PC-9 (cell line): Measurements from ENCODE around the gene ZIC4. TPM values are rescaled to one million over a fixed set of nuclear protein-coding genes. Genes with fewer than 3 reads are reported as not detected.

Experiments used
- BruUV-seq: library from RNA; stranded (reverse); fragments of 400-500 nt; replicated peaks from 2 replicates; lab custom pipeline; 2021; lab: Mats Ljungman, UMichigan
- CTCF ChIA-PET: fragments of 300-600 bp; sonication (Branson Sonifier 250); formaldehyde crosslinking; loops from one replicate; lab custom pipeline; 2022; ENCODE audit warnings: antibody characterized with exemption; lab: Charles Lee
- POLR2A ChIA-PET: fragments of 300-600 bp; sonication (Branson Sonifier 250); formaldehyde crosslinking; loops from one replicate; lab custom pipeline; 2022; ENCODE audit warnings: antibody characterized with exemption; ENCODE audit not compliant: unreplicated experiment; lab: Charles Lee
- DNase-seq, 2 experiments: peaks; one replicate each; pipeline versions ENCODE4 v3.0.0 to v3.0.0-alpha.2; 2015 to 2022; ENCODE audit warnings: mixed read lengths in 1 of 2
- H2AFZ ChIP-seq: fragments of 200-600 bp; sonication (generic); 2 replicates; pipeline ENCODE4 v1.8.1; 2017; ENCODE audit warnings: antibody characterized with exemption
- H3F3A ChIP-seq: fragments of 200-600 bp; sonication (generic); 2 replicates; pipeline ENCODE4 v1.8.1; 2017; ENCODE audit warnings: antibody characterized with exemption, mild to moderate bottlenecking, low read depth; ENCODE audit not compliant: insufficient read depth
- H3K27ac ChIP-seq: fragments of 200-600 bp; sonication (generic); 2 replicates; pipeline ENCODE4 v1.6.1; 2016; ENCODE audit warnings: mixed run types
- H3K27me3 ChIP-seq: fragments of 200-600 bp; sonication (generic); 2 replicates; pipeline ENCODE4 v1.6.1; 2016; ENCODE audit warnings: low read depth, mixed run types; ENCODE audit not compliant: insufficient read depth
- H3K36me3 ChIP-seq: fragments of 200-600 bp; sonication (generic); 2 replicates; pipeline ENCODE4 v1.6.1; 2016; ENCODE audit warnings: low read depth, mixed run types
- H3K4me1 ChIP-seq: fragments of 200-600 bp; sonication (generic); replicated peaks from 2 replicates; pipeline ENCODE4 v1.6.1; 2016; ENCODE audit warnings: mixed run types; ENCODE audit not compliant: insufficient read depth
- H3K4me2 ChIP-seq: fragments of 200-600 bp; sonication (generic); 2 replicates; pipeline ENCODE4 v1.6.1; 2017; ENCODE audit warnings: mixed run types
- H3K4me3 ChIP-seq: fragments of 200-600 bp; sonication (generic); 2 replicates; pipeline ENCODE4 v1.6.1; 2016; ENCODE audit warnings: mixed run types
- H3K79me2 ChIP-seq: fragments of 200-600 bp; sonication (generic); 2 replicates; pipeline ENCODE4 v1.6.1; 2017; ENCODE audit warnings: low read depth, mixed run types
- H3K9me2 ChIP-seq: fragments of 200-600 bp; sonication (generic); 2 replicates; pipeline ENCODE4 v1.8.1; 2017; ENCODE audit warnings: mild to moderate bottlenecking; ENCODE audit not compliant: insufficient read depth
- H3K9me3 ChIP-seq: fragments of 200-600 bp; sonication (generic); 2 replicates; pipeline ENCODE4 v1.8.1; 2016; ENCODE audit warnings: low read depth; ENCODE audit not compliant: insufficient read depth
- H4K20me1 ChIP-seq: fragments of 200-600 bp; sonication (generic); 2 replicates; pipeline ENCODE4 v1.8.1; 2017; ENCODE audit not compliant: insufficient read depth
- CTCF ChIP-seq: fragments of 200-600 bp; sonication (generic); conservative IDR thresholded peaks from 2 replicates; pipeline ENCODE4 v1.6.1; 2017; ENCODE audit warnings: mixed run types, antibody characterized with exemption, mild to moderate bottlenecking, moderate library complexity
- EZH2 ChIP-seq: fragments of 200-600 bp; sonication (generic); IDR thresholded peaks from 2 replicates; pipeline ENCODE4 v1.8.0; 2017; ENCODE audit warnings: antibody characterized with exemption, low read depth
- intact Hi-C: fragments of 100-400 bp; cut with micrococcal nuclease; formaldehyde crosslinking; loops from one replicate; pipeline ENCODE4 v1.10.0; 2022; ENCODE audit not compliant: unreplicated experiment
- total RNA-seq: library from RNA; stranded (reverse); gene quantifications from 2 replicates; pipeline ENCODE4 v1.2.3, GENCODE V29; 2021

Gene ZIC4
- total RNA-seq, 1 experiment from 2014 or later = not detected

- TF ChIP-seq CTCF (no peak), EZH2 (no peak)
- Histone ChIP-seq H3F3A (no peaks in the 10 kb centered on the region), H3K9me2 (no peaks in the 10 kb centered on the region), H4K20me1 (no peaks in the 10 kb centered on the region), H3K36me3 (no peaks in the 10 kb centered on the region), H3K9me3 (no peaks in the 10 kb centered on the region), H3K27ac (no peak overlapping the region), H3K4me2 (no peak overlapping the region), H3K4me3 (no peak overlapping the region), H3K27me3 (no peaks in the 10 kb centered on the region), H3K4me1 (no peaks in the 10 kb centered on the region), H3K79me2 (no peaks in the 10 kb centered on the region), H2AFZ (no peak overlapping the region)
- no peak for DNase-seq
- intact Hi-C loops = no loop called here
- CTCF ChIA-PET = interaction anchor here (0.6 kb wide), 1 partner anchor 925 kb away, joined by 6 read pairs; no protein-coding TSS in a partner anchor
- BruUV-seq = no TSS peak
- POLR2A ChIA-PET = no interaction called here
Measured at GRCh38 chr3:147397875-147398812, 8.2 kb downstream of the ZIC4 start.

- Histone ChIP-seq H4K20me1 (no peaks in the 10 kb centered on the region), H3K27me3 (no peaks in the 10 kb centered on the region), H2AFZ (no peak overlapping the region), H3K4me3 (no peak overlapping the region), H3K4me1 (no peaks in the 10 kb centered on the region), H3K36me3 (no peaks in the 10 kb centered on the region), H3K9me3 (no peaks in the 10 kb centered on the region), H3F3A (no peaks in the 10 kb centered on the region), H3K27ac (no peak overlapping the region), H3K79me2 (no peaks in the 10 kb centered on the region), H3K4me2 (no peak overlapping the region), H3K9me2 (no peaks in the 10 kb centered on the region)
- intact Hi-C loops = no loop called here
- POLR2A ChIA-PET = no interaction called here
- DNase-seq = no peak
- BruUV-seq = no TSS peak
- CTCF ChIA-PET = interaction anchor here (0.6 kb wide), 1 partner anchor 926 kb away, joined by 6 read pairs; no protein-coding TSS in a partner anchor
- TF ChIP-seq EZH2 (no peak), CTCF (no peak)
Measured at GRCh38 chr3:147397155-147397874, 9.0 kb downstream of the ZIC4 start.

- Histone ChIP-seq H3K27ac (no peak overlapping the region), H2AFZ (no peak overlapping the region), H3K9me3 (no peaks in the 10 kb centered on the region), H3K27me3 (no peaks in the 10 kb centered on the region), H3K4me2 (no peak overlapping the region), H4K20me1 (no peaks in the 10 kb centered on the region), H3K4me1 (no peaks in the 10 kb centered on the region), H3K36me3 (no peaks in the 10 kb centered on the region), H3F3A (no peaks in the 10 kb centered on the region), H3K4me3 (no peak overlapping the region), H3K9me2 (no peaks in the 10 kb centered on the region), H3K79me2 (no peaks in the 10 kb centered on the region)
- ChIA-PET POLR2A (no interaction called here), CTCF (no interaction called here)
- BruUV-seq = no TSS peak
- TF ChIP-seq CTCF (no peak), EZH2 (no peak)
- DNase-seq = no peak
- intact Hi-C loops = no loop called here
Measured at GRCh38 chr3:147396712-147397046, 9.7 kb downstream of the ZIC4 start.
